Measurements from ENCODE around the gene CNPY1.

GRCh38 chr7:155517969-155518368 is 28.4 kb downstream of the CNPY1 start:
- TF ChIP-seq, protein P1, sequence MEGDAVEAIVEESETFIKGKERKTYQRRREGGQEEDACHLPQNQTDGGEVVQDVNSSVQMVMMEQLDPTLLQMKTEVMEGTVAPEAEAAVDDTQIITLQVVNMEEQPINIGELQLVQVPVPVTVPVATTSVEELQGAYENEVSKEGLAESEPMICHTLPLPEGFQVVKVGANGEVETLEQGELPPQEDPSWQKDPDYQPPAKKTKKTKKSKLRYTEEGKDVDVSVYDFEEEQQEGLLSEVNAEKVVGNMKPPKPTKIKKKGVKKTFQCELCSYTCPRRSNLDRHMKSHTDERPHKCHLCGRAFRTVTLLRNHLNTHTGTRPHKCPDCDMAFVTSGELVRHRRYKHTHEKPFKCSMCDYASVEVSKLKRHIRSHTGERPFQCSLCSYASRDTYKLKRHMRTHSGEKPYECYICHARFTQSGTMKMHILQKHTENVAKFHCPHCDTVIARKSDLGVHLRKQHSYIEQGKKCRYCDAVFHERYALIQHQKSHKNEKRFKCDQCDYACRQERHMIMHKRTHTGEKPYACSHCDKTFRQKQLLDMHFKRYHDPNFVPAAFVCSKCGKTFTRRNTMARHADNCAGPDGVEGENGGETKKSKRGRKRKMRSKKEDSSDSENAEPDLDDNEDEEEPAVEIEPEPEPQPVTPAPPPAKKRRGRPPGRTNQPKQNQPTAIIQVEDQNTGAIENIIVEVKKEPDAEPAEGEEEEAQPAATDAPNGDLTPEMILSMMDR (IDR thresholded peaks at IDR 0.05): no peak
- no peak for TF ChIP-seq POLR2A (IDR thresholded peaks at IDR 0.05)
